GM19397 (cell line): ENCODE data around the gene FFAR1.
"Not testable (repeated sequence)": the region's sequence is repeated elsewhere in the genome, so short reads cannot be mapped to it uniquely, and the experiment has no call there.

ENCODE experiments used
- ATAC-seq: cut with Tn5 transposase; IDR thresholded peaks from one replicate; pipeline ENCODE4 v1.9.1; 2021; ENCODE audit warnings: mild to moderate bottlenecking, moderate library complexity; ENCODE audit not compliant: unreplicated experiment

The FFAR1 gene

GRCh38 chr19:35359395-35359794, 11.7 kb downstream of the FFAR1 start:
- ATAC-seq: not testable (repeated sequence)

- not testable (repeated sequence) for ATAC-seq
These were observed 12.4 kb downstream of the FFAR1 start for GRCh38 chr19:35360081-35360480.

- ATAC-seq: no peak
These were observed 13.2 kb downstream of the FFAR1 start for GRCh38 chr19:35360880-35361420.

GRCh38 chr19:35362261-35363000, 14.7 kb downstream of the FFAR1 start:
- ATAC-seq: no peak

GRCh38 chr19:35363001-35363590, 15.4 kb downstream of the FFAR1 start:
- ATAC-seq: no peak

- no peak for ATAC-seq
These were observed 16.2 kb downstream of the FFAR1 start for GRCh38 chr19:35363711-35364425.

- no peak for ATAC-seq
These were observed 17.6 kb downstream of the FFAR1 start for GRCh38 chr19:35365303-35365702.

- no peak for ATAC-seq
These were observed 20.7 kb downstream of the FFAR1 start for GRCh38 chr19:35368378-35368777.

GRCh38 chr19:35369522-35369921, 21.8 kb downstream of the FFAR1 start:
- no peak for ATAC-seq

GRCh38 chr19:35370722-35371121, 23.0 kb downstream of the FFAR1 start, which contains the start of gene GPR42:
TSS of gene GPR42 (plus strand) at chr19:35371068. CDS start at chr19:35371360, 292 bp downstream.
- no peak for ATAC-seq

GRCh38 chr19:35373492-35373891, 25.8 kb downstream of the FFAR1 start:
- no peak for ATAC-seq

- ATAC-seq: not testable (repeated sequence)
These were observed 26.3 kb downstream of the FFAR1 start for GRCh38 chr19:35374031-35374430.

GRCh38 chr19:35375505-35376307, 28.0 kb downstream of the FFAR1 start:
- no peak for ATAC-seq

GRCh38 chr19:35377656-35378055, 30.0 kb downstream of the FFAR1 start:
- ATAC-seq: no peak

GRCh38 chr19:35378356-35378755, 30.7 kb downstream of the FFAR1 start:
- ATAC-seq: no peak

- ATAC-seq: not testable (repeated sequence)
These were observed 31.8 kb downstream of the FFAR1 start for GRCh38 chr19:35379545-35379944.

- ATAC-seq: no peak
These were observed 32.3 kb downstream of the FFAR1 start for GRCh38 chr19:35379992-35380391.

- no peak for ATAC-seq
These were observed 32.9 kb downstream of the FFAR1 start for GRCh38 chr19:35380450-35381124.

GRCh38 chr19:35381318-35381717, 33.6 kb downstream of the FFAR1 start:
- ATAC-seq: no peak

- ATAC-seq: no peak
These were observed 34.2 kb downstream of the FFAR1 start for GRCh38 chr19:35381926-35382325.
